DND-41 (cell line): ENCODE measurements around the gene PIK3R3.

ENCODE experiments used
- ATAC-seq: fragments of 200-7000 bp; cut with Tn5 transposase; 3 replicates; pipeline ENCODE4 v1.9.1; 2021; ENCODE audit warnings: low read depth; ENCODE audit not compliant: insufficient read depth
- DNase-seq: peaks from one replicate; pipeline ENCODE4 v3.0.0-alpha.2; 2020
- H2AFZ ChIP-seq: 2 replicates; pipeline ENCODE4 v1.6.0; 2012; ENCODE audit warnings: low read depth, low read length
- H3K27ac ChIP-seq: 2 replicates; pipeline ENCODE4 v1.5.1; 2012; ENCODE audit warnings: low read length, inconsistent platforms
- H3K27me3 ChIP-seq: fragments of 200-600 bp; sonication (generic); 2 replicates; pipeline ENCODE4 v1.6.0; 2012; ENCODE audit warnings: low read length, mild to moderate bottlenecking, inconsistent platforms; ENCODE audit not compliant: insufficient read depth, poor library complexity
- H3K36me3 ChIP-seq: 2 replicates; pipeline ENCODE4 v1.5.1; 2012; ENCODE audit warnings: low read length, inconsistent platforms; ENCODE audit not compliant: insufficient read depth
- H3K4me1 ChIP-seq: 2 replicates; pipeline ENCODE4 v1.5.1; 2012; ENCODE audit warnings: mild to moderate bottlenecking, low read length; ENCODE audit not compliant: insufficient read depth
- H3K4me2 ChIP-seq: 2 replicates; pipeline ENCODE4 v1.6.0; 2012; ENCODE audit warnings: mild to moderate bottlenecking, moderate library complexity, low read length, inconsistent platforms; ENCODE audit not compliant: insufficient read depth
- H3K4me3 ChIP-seq, 2 experiments: fragments of 200-600 bp in 1 of 2; shearing (Covaris generic) in 1 of 2; 2 replicates each; pipeline ENCODE4 v1.5.1; 2012 to 2016; ENCODE audit warnings: inconsistent platforms in 2 of 2, low read length in 2 of 2, mild to moderate bottlenecking in 2 of 2, low read depth in 1 of 2, moderate library complexity in 1 of 2
- H3K79me2 ChIP-seq: 2 replicates; pipeline ENCODE4 v1.6.0; 2012; ENCODE audit warnings: low read length, inconsistent platforms; ENCODE audit not compliant: insufficient read depth
- H3K9ac ChIP-seq: 2 replicates; pipeline ENCODE4 v1.6.0; 2012; ENCODE audit warnings: low read depth, mild to moderate bottlenecking, inconsistent platforms, low read length, moderate library complexity
- H3K9me3 ChIP-seq: 2 replicates; pipeline ENCODE4 v1.5.1; 2012; ENCODE audit warnings: low read length, moderate library complexity, mild to moderate bottlenecking, inconsistent platforms; ENCODE audit not compliant: insufficient read depth, severe bottlenecking
- H4K20me1 ChIP-seq: 2 replicates; pipeline ENCODE4 v1.6.0; 2012; ENCODE audit warnings: low read length; ENCODE audit not compliant: insufficient read depth
- CTCF ChIP-seq: IDR thresholded peaks from 2 replicates; pipeline ENCODE4 v1.5.1; 2012; ENCODE audit warnings: borderline replicate concordance, low read length, moderate library complexity, mild to moderate bottlenecking; ENCODE audit not compliant: poor library complexity, severe bottlenecking; ENCODE audit errors: extremely low read depth
- EZH2 ChIP-seq: IDR thresholded peaks from 3 replicates; pipeline ENCODE4 v1.6.1; 2012; ENCODE audit warnings: borderline replicate concordance, low read depth, mild to moderate bottlenecking, moderate library complexity, low read length, inconsistent platforms; ENCODE audit not compliant: severe bottlenecking

The PIK3R3 gene

GRCh38 chr1:46102769-46103476 lies 29.5 kb downstream of the PIK3R3 start:
- peaks cover 17% of the 10 kb centered on the region for H3K79me2 ChIP-seq
- H3K4me2 ChIP-seq, result no peak overlapping the region
- H3K27ac ChIP-seq, result no peak overlapping the region
- H3K36me3 ChIP-seq, result no peaks in the 10 kb centered on the region; the same call in 1 of the 2 replicates
- H2AFZ ChIP-seq, result no peak overlapping the region
- no peak for TF ChIP-seq CTCF
- TF ChIP-seq EZH2, result no peak
- no peaks in the 10 kb centered on the region for H3K4me1 ChIP-seq
- H3K9ac ChIP-seq, result no peak overlapping the region
- H3K9me3 ChIP-seq, result peaks cover 5% of the 10 kb centered on the region
- DNase-seq (no peak), ATAC-seq (no peak)
- H3K4me3 ChIP-seq, result no peak overlapping the region
- no peaks in the 10 kb centered on the region for H3K27me3 ChIP-seq
- no peaks in the 10 kb centered on the region for H4K20me1 ChIP-seq

GRCh38 chr1:46099215-46099614 lies 33.2 kb downstream of the PIK3R3 start:
- no peaks in the 10 kb centered on the region; the same call in 1 of the 2 replicates for H4K20me1 ChIP-seq
- peaks cover 41% of the 10 kb centered on the region for H3K79me2 ChIP-seq
- H3K27me3 ChIP-seq, result no peaks in the 10 kb centered on the region
- peaks cover 5% of the 10 kb centered on the region for H3K9me3 ChIP-seq
- DNase-seq (no peak), ATAC-seq (no peak)
- no peak overlapping the region for H3K9ac ChIP-seq
- H3K27ac ChIP-seq, result no peak overlapping the region
- H3K4me3 ChIP-seq, result no peak overlapping the region
- H3K4me2 ChIP-seq, result no peak overlapping the region
- TF ChIP-seq CTCF (no peak), EZH2 (no peak)
- H2AFZ ChIP-seq, result no peak overlapping the region
- no peaks in the 10 kb centered on the region; the same call in 1 of the 2 replicates for H3K36me3 ChIP-seq
- H3K4me1 ChIP-seq, result peaks cover 4% of the 10 kb centered on the region; the same call in 1 of the 2 replicates

- Histone ChIP-seq H3K9me3 (peaks cover 5% of the 10 kb centered on the region), H3K4me3 (no peak overlapping the region), H3K79me2 (peaks cover 47% of the 10 kb centered on the region), H3K4me1 (peaks cover 4% of the 10 kb centered on the region; the same call in 1 of the 2 replicates), H3K27ac (no peak overlapping the region), H4K20me1 (no peaks in the 10 kb centered on the region; the same call in 1 of the 2 replicates), H2AFZ (no peak overlapping the region), H3K9ac (no peak overlapping the region), H3K27me3 (no peaks in the 10 kb centered on the region), H3K36me3 (no peaks in the 10 kb centered on the region; the same call in 1 of the 2 replicates), H3K4me2 (no peak overlapping the region)
- DNase-seq (no peak), ATAC-seq (no peak)
- TF ChIP-seq CTCF (no peak), EZH2 (no peak)
Measured at GRCh38 chr1:46098027-46098712, 34.3 kb downstream of the PIK3R3 start.
